ENCODE measurements around the gene CLDN15.
"Not testable (repeated sequence)": the region's sequence is repeated elsewhere in the genome, so short reads cannot be mapped to it uniquely, and the experiment has no call there.

Gene CLDN15

GRCh38 chr7:101223528-101223927, 14.1 kb downstream of the CLDN15 start:
- DNase-seq (ENCODE audit: insufficient read length, low spot score), result no peak
- FAIRE-seq, result no peak

- FAIRE-seq, result no peak
- DNase-seq (ENCODE audit: insufficient read length, low spot score), result no peak
These were observed 15.2 kb downstream of the CLDN15 start for GRCh38 chr7:101222275-101222830.

- FAIRE-seq (no peak), DNase-seq (ENCODE audit: insufficient read length, low spot score) (no peak)
These were observed 17.3 kb downstream of the CLDN15 start for GRCh38 chr7:101220295-101220694.

GRCh38 chr7:101218236-101219125, 19.1 kb downstream of the CLDN15 start:
- FAIRE-seq (no peak), DNase-seq (ENCODE audit: insufficient read length, low spot score) (no peak)

- FAIRE-seq (peak; percentile 99), DNase-seq (ENCODE audit: insufficient read length, low spot score) (peak; percentile 97)
These were observed 20.0 kb downstream of the CLDN15 start, which contains the start of the genes PLOD3 and ZNHIT1 for GRCh38 chr7:101217388-101218235. TSS of gene PLOD3 (minus strand) at chr7:101217581. CDS start at chr7:101217274, 307 bp downstream. TSS of gene ZNHIT1 (plus strand) at chr7:101218165. CDS start at chr7:101218196, 31 bp downstream.

- DNase-seq (ENCODE audit: insufficient read length, low spot score) (peak; percentile 41), FAIRE-seq (no peak)
These were observed 20.7 kb downstream of the CLDN15 start for GRCh38 chr7:101216860-101217387.

GRCh38 chr7:101216001-101216859, 21.4 kb downstream of the CLDN15 start:
- no peak for DNase-seq (ENCODE audit: insufficient read length, low spot score)
- FAIRE-seq, result no peak

- no peak for FAIRE-seq
- DNase-seq (ENCODE audit: insufficient read length, low spot score), result no peak
These were observed 25.6 kb downstream of the CLDN15 start for GRCh38 chr7:101212014-101212413.

- DNase-seq (ENCODE audit: insufficient read length, low spot score), result no peak
- no peak for FAIRE-seq
These were observed 26.1 kb downstream of the CLDN15 start for GRCh38 chr7:101211501-101211900.

GRCh38 chr7:101210143-101210542, 27.5 kb downstream of the CLDN15 start:
- DNase-seq (ENCODE audit: insufficient read length, low spot score) (no peak), FAIRE-seq (no peak)

- DNase-seq (ENCODE audit: insufficient read length, low spot score), result no peak
- no peak for FAIRE-seq
These were observed 28.8 kb downstream of the CLDN15 start for GRCh38 chr7:101208794-101209193.

- FAIRE-seq (no peak), DNase-seq (ENCODE audit: insufficient read length, low spot score) (no peak)
These were observed 30.1 kb downstream of the CLDN15 start for GRCh38 chr7:101207459-101207858.

GRCh38 chr7:101206665-101207042, 30.9 kb downstream of the CLDN15 start:
- DNase-seq (ENCODE audit: insufficient read length, low spot score) (no peak), FAIRE-seq (no peak)

GRCh38 chr7:101205901-101206664, 31.5 kb downstream of the CLDN15 start:
- DNase-seq (ENCODE audit: insufficient read length, low spot score) (no peak), FAIRE-seq (no peak)

GRCh38 chr7:101203740-101204738, 33.6 kb downstream of the CLDN15 start:
- peak; percentile 64 for FAIRE-seq
- not testable (repeated sequence) for DNase-seq (ENCODE audit: insufficient read length, low spot score)

GRCh38 chr7:101202603-101202918, 35.0 kb downstream of the CLDN15 start:
- FAIRE-seq, result no peak
- DNase-seq (ENCODE audit: insufficient read length, low spot score), result no peak

GRCh38 chr7:101201695-101202602, 35.7 kb downstream of the CLDN15 start:
- DNase-seq (ENCODE audit: insufficient read length, low spot score) (no peak), FAIRE-seq (no peak)

Data from GM19239 (cell line).